ENCODE results near the gene DNAJB12.
"Not testable (repeated sequence)": the region's sequence is repeated elsewhere in the genome, so short reads cannot be mapped to it uniquely, and the experiment has no call there.

The DNAJB12 gene

GRCh38 chr10:72353028-72353964, 1.4 kb downstream of the DNAJB12 start:
- peak; percentile 92 for DNase-seq

GRCh38 chr10:72351479-72351878, 3.2 kb downstream of the DNAJB12 start:
- no peak for DNase-seq

- no peak for DNase-seq
Measured at GRCh38 chr10:72349438-72349837, 5.3 kb downstream of the DNAJB12 start.

GRCh38 chr10:72348282-72348681, 6.4 kb downstream of the DNAJB12 start:
- no peak for DNase-seq

DNA sequence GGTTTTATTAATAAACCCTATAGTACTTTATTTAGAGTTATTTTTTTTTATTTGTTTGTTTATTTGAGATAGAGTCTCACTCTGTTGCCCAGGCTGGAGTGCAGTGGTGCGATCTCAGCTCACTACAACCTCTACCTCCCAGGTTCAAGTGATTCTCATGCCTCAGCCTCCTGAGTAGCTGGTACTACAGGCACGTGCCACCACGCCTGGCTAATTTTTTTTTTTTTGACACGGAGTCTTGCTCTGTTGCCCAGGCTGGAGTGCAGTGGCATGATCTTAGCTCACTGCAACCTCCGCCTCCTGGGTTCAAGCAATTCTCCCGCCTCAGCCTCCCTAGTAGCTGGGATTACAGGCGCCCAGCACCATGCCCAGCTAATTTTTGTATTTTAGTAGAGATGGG, 8.6 kb downstream of the DNAJB12 start:
- DNase-seq = not testable (repeated sequence)

- no peak for DNase-seq
Measured at GRCh38 chr10:72344932-72345331, 9.8 kb downstream of the DNAJB12 start.

- no peak for DNase-seq
Measured at GRCh38 chr10:72342911-72343310, 11.8 kb downstream of the DNAJB12 start.

DNA sequence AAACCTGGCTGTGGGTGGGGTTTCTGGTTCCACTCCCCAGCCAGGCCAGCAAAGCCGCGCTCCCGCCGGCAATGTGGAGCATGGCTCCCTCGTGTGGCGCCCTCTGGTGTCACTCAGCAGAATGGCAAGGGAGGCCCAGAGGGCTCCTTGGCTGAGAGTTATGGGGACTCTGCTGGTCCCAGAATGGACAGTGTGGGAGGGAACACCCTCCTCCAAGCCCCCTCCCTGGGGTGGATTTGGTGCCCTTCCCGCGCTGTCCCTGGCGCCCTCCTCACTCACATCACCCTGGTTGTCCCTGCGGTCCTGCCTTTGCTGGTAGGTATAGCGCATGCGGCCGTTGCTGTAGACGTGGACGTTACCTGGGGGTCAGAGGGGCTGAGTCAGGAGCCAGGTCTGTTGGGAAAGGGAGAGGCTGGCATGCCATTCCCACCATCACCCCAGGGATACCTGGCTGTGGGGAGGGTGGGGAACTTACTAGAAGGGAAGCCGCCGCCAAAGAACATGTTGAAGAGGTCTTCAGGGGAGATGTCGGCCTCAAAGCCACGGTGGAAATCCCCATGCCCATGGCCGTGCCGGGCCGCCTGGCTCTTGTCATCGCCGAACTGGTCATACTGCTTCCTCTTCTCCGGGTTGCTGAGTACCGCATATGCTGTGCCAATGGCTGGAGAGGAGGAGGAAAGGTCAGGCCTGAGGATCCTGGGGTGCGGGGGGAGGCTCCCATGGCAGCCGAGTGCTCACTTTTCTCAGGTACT, 14.0 kb downstream of the DNAJB12 start:
- peak; percentile 71 for DNase-seq

- DNase-seq = no peak
Measured at GRCh38 chr10:72338180-72338579, 16.5 kb downstream of the DNAJB12 start.

DNA sequence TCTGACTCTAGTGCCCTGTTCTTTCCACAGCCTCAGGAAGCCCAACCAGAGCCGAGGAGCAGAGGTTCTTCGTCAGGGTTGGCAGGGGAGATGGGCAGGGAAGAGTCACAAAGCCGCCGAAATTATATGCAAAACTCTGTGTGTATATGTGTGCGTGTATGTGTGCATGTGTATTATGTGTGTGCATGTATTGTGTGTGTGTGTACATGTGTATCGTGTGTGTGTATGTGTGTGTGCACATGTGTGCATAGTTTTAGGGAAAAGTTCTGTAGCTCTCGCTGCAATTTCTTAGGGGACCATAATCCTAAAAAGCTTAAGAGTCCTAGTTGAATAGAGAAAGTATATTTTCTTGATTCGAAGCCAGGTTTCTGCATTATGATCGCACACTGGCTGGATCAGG, 17.0 kb downstream of the DNAJB12 start:
- no peak for DNase-seq

GRCh38 chr10:72337039-72337629, 17.6 kb downstream of the DNAJB12 start:
- peak; percentile 85 for DNase-seq

GRCh38 chr10:72336259-72337038, 18.3 kb downstream of the DNAJB12 start:
- no peak for DNase-seq

GRCh38 chr10:72335394-72336258, 19.1 kb downstream of the DNAJB12 start:
- no peak for DNase-seq

GRCh38 chr10:72334825-72335393, 19.8 kb downstream of the DNAJB12 start:
- DNase-seq = no peak

- DNase-seq = peak; percentile 58
Measured at GRCh38 chr10:72334196-72334824, 20.4 kb downstream of the DNAJB12 start.

GRCh38 chr10:72333112-72334015, 21.4 kb downstream of the DNAJB12 start:
- no peak for DNase-seq

DNA sequence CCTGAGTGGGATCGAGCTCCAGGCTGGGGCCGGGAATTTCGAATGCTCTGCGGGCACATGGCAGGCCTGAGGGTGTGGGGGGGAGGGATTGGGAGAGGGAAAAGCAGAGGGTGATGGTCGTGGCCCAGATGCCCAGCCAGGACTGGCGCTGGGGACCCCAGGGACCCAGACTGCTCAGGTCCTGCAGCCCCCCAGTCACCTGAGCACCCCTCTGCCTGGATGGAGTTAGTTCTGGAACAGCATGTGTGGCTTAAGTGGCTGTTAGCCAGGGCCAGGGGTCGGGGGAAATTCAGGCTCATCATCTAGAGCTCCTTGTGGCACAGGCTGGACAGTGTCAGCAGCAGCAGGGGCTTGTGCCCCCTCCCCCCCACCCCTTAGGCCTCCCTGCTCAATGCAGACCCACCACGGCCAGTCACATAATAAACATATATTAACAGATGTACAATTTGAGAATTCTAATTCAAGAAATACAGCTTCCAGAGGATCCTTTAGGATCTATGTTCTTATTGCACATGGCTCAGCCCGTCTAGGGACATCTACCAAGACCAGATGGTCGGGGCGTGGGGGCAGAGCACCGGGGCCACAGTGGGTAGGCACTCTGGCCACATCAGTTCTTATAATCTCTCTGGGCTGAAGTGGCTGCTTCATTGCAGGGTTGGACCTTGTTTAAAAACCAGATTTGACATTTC, 22.2 kb downstream of the DNAJB12 start:
- DNase-seq = peak; percentile 58

DNA sequence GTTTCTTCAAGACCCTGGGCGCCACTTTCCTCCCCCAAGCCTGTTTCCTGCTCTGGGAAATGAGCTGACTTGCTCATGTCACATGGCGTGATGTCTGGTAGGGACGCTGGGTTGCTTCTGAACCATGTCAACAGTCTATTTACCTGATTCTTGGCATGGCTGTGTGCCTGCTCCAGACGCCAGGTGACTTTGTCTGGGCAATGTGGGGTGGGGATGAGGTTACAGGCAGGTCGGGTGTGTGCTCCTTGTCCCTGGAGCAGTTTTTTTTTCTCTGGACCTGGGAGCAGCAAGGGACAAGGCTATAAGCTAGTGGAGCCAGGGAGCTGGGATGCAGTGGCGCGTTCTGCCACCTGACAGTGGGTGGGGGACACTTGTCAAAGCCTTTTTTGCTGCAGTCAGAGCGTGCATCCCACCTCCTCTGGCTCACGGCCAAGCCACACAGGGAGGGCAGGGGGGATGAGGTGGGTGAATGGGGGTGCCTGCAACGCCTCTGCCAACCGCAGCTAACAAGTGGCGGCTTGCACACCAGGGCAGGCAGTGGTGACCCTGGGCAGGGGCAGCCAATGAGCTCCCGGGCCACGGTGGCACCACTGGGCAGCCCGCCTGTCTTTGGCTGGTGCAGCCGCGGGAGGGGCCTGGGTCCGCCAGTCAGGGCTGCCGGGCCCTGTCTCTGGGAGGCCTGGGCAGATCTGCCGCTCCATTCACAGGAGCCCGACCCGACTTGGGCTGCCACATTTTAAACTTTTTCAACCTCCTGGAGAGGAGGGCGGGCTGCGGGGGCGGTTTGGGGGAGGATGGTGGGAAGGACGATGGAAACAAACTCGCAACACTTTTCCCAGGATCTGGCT, 22.9 kb downstream of the DNAJB12 start:
- peak; percentile 92 for DNase-seq
